T-helper 2 cell treated with Interferon-gamma antibody and Interleukin-4, amounts not matched to agents 100 ng/mL and 5 ng/mL, for 36 hours (primary cell): ENCODE results near the gene CCSER2. TPM values are rescaled to one million over a fixed set of nuclear protein-coding genes. Genes with fewer than 3 reads are reported as not detected.

Experiments used
- intact Hi-C: fragments of 100-400 bp; cut with micrococcal nuclease; formaldehyde crosslinking; loops from one replicate; pipeline ENCODE4 v1.15.1; 2023
- total RNA-seq: library from RNA; stranded (reverse); gene quantifications from 2 replicates; pipeline ENCODE4 v1.2.3, GENCODE V29; 2022

The CCSER2 gene
- total RNA-seq, 1 donor from 2014 or later, result 67.2 TPM

GRCh38 chr10:84543948-84544347 lies 215.6 kb downstream of the CCSER2 start:
- intact Hi-C loops, result no loop called here

- intact Hi-C loops, result no loop called here
These were observed 217.3 kb downstream of the CCSER2 start for GRCh38 chr10:84545651-84546050.

GRCh38 chr10:84546609-84547008 lies 218.2 kb downstream of the CCSER2 start:
- intact Hi-C loops, result no loop called here

GRCh38 chr10:84547616-84548015 lies 219.2 kb downstream of the CCSER2 start:
- intact Hi-C loops, result no loop called here

GRCh38 chr10:84548869-84549268 lies 220.5 kb downstream of the CCSER2 start:
- intact Hi-C loops, result no loop called here

- intact Hi-C loops, result no loop called here
These were observed 221.2 kb downstream of the CCSER2 start for GRCh38 chr10:84549368-84550165.

GRCh38 chr10:84550756-84551436 lies 222.5 kb downstream of the CCSER2 start:
- intact Hi-C loops, result no loop called here

GRCh38 chr10:84551437-84552120 lies 223.2 kb downstream of the CCSER2 start:
- intact Hi-C loops, result no loop called here

GRCh38 chr10:84552478-84552877 lies 224.1 kb downstream of the CCSER2 start:
- intact Hi-C loops, result no loop called here

- intact Hi-C loops, result no loop called here
These were observed 234.2 kb downstream of the CCSER2 start for GRCh38 chr10:84562592-84562991.

GRCh38 chr10:84563355-84563754 lies 235.0 kb downstream of the CCSER2 start:
- intact Hi-C loops, result no loop called here

GRCh38 chr10:84563868-84564267 lies 235.5 kb downstream of the CCSER2 start:
- intact Hi-C loops, result no loop called here

- intact Hi-C loops, result no loop called here
These were observed 237.6 kb downstream of the CCSER2 start for GRCh38 chr10:84565881-84566582.

GRCh38 chr10:84567133-84567532 lies 238.7 kb downstream of the CCSER2 start:
- intact Hi-C loops, result no loop called here

Other genes starting within 250 kb of the CCSER2 start
- gene GHITM, start 189.1 kb upstream of the CCSER2 start, total RNA-seq, result 112 and 114 TPM in 2 replicates
- not detected in 2 replicates for gene GPR15LG, start 154.8 kb upstream of the CCSER2 start, total RNA-seq
- gene CDHR1, start 134.1 kb upstream of the CCSER2 start, total RNA-seq, result 0.07 TPM in 1 of 2 replicates, not detected in the other
- not detected in 2 replicates for gene LRIT2, start 103.0 kb upstream of the CCSER2 start, total RNA-seq
- gene LRIT1, start 87.0 kb upstream of the CCSER2 start, total RNA-seq, result not detected in 2 replicates
- gene RGR, start 83.5 kb upstream of the CCSER2 start, total RNA-seq, result not detected in 2 replicates